ENCODE data around the gene SPIRE2. TPM values are rescaled to one million over a fixed set of nuclear protein-coding genes. Genes with fewer than 3 reads are reported as not detected.
A peak's percentile ranks its signal among the peaks of the same experiment; 100 is the strongest.

The SPIRE2 gene
- total and polyA plus RNA-seq, 2 of the 13 experiments (the other 11 are each of a cell fraction or from before 2014, with no cell fraction given) = 13.3 to 37.5 TPM

DNA sequence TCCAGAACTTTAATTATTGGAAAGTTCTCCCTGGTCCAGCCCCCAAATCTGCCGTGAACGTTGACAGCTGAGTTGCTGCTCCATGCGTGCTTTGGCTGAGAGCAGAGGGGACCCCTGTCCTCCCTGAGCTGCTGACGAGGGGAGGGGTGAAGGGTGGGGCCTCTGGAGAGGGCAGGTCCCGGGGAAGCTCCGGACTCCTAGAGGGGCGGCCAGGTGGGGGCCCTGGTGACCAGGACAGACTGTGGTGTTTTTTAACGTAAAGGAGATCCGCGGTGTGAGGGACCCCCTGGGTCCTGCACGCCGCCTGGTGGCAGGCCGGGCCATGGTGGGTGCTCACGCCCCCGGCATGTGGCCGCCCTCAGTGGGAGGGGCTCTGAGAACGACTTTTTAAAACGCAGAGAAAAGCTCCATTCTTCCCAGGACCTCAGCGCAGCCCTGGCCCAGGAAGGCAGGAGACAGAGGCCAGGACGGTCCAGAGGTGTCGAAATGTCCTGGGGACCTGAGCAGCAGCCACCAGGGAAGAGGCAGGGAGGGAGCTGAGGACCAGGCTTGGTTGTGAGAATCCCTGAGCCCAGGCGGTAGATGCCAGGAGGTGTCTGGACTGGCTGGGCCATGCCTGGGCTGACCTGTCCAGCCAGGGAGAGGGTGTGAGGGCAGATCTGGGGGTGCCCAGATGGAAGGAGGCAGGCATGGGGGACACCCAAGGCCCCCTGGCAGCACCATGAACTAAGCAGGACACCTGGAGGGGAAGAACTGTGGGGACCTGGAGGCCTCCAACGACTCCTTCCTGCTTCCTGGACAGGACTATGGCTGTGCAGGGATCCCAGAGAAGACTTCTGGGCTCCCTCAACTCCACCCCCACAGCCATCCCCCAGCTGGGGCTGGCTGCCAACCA, 90.4 kb downstream of the SPIRE2 start, which contains the start of gene MC1R (continued):
- TF ChIP-seq, protein P1, sequence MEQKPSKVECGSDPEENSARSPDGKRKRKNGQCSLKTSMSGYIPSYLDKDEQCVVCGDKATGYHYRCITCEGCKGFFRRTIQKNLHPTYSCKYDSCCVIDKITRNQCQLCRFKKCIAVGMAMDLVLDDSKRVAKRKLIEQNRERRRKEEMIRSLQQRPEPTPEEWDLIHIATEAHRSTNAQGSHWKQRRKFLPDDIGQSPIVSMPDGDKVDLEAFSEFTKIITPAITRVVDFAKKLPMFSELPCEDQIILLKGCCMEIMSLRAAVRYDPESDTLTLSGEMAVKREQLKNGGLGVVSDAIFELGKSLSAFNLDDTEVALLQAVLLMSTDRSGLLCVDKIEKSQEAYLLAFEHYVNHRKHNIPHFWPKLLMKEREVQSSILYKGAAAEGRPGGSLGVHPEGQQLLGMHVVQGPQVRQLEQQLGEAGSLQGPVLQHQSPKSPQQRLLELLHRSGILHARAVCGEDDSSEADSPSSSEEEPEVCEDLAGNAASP (CRISPR knock-in tag; IDR thresholded peaks at IDR 0.05; ENCODE audit: borderline replicate concordance) = peak; percentile 87; the same call in 1 of the 2 replicates
- TF ChIP-seq TBL1XR1 (IDR thresholded peaks at IDR 0.05; ENCODE audit: borderline replicate concordance, low read length, partially characterized antibody) = peak; percentile 8
- TF ChIP-seq HDAC6 (IDR thresholded peaks at IDR 0.05; ENCODE audit: low read depth, low read length) = no peak
- TF ChIP-seq ZFP41 (CRISPR knock-in tag; IDR thresholded peaks at IDR 0.05; ENCODE audit: borderline replicate concordance) = no peak; the same call in 1 of the 2 replicates
- TF ChIP-seq ZNF121 (CRISPR knock-in tag; IDR thresholded peaks at IDR 0.05) = peak; percentile 16; the same call in 1 of the 2 replicates
- TF ChIP-seq, protein P2, sequence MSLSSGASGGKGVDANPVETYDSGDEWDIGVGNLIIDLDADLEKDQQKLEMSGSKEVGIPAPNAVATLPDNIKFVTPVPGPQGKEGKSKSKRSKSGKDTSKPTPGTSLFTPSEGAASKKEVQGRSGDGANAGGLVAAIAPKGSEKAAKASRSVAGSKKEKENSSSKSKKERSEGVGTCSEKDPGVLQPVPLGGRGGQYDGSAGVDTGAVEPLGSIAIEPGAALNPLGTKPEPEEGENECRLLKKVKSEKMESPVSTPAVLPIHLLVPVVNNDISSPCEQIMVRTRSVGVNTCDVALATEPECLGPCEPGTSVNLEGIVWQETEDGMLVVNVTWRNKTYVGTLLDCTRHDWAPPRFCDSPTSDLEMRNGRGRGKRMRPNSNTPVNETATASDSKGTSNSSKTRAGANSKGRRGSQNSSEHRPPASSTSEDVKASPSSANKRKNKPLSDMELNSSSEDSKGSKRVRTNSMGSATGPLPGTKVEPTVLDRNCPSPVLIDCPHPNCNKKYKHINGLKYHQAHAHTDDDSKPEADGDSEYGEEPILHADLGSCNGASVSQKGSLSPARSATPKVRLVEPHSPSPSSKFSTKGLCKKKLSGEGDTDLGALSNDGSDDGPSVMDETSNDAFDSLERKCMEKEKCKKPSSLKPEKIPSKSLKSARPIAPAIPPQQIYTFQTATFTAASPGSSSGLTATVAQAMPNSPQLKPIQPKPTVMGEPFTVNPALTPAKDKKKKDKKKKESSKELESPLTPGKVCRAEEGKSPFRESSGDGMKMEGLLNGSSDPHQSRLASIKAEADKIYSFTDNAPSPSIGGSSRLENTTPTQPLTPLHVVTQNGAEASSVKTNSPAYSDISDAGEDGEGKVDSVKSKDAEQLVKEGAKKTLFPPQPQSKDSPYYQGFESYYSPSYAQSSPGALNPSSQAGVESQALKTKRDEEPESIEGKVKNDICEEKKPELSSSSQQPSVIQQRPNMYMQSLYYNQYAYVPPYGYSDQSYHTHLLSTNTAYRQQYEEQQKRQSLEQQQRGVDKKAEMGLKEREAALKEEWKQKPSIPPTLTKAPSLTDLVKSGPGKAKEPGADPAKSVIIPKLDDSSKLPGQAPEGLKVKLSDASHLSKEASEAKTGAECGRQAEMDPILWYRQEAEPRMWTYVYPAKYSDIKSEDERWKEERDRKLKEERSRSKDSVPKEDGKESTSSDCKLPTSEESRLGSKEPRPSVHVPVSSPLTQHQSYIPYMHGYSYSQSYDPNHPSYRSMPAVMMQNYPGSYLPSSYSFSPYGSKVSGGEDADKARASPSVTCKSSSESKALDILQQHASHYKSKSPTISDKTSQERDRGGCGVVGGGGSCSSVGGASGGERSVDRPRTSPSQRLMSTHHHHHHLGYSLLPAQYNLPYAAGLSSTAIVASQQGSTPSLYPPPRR (CRISPR knock-in tag; IDR thresholded peaks at IDR 0.05; ENCODE audit: borderline replicate concordance) = 0 out of 2 replicates have a peak, but pooled peaks have one; percentile 50
- TF ChIP-seq SMYD3 (CRISPR knock-in tag; IDR thresholded peaks at IDR 0.05) = no peak
- TF ChIP-seq TEAD3 (CRISPR knock-in tag; optimal IDR thresholded peaks at IDR 0.05; ENCODE audit: borderline replicate concordance) = peak; percentile 61
- TF ChIP-seq, protein P3, sequence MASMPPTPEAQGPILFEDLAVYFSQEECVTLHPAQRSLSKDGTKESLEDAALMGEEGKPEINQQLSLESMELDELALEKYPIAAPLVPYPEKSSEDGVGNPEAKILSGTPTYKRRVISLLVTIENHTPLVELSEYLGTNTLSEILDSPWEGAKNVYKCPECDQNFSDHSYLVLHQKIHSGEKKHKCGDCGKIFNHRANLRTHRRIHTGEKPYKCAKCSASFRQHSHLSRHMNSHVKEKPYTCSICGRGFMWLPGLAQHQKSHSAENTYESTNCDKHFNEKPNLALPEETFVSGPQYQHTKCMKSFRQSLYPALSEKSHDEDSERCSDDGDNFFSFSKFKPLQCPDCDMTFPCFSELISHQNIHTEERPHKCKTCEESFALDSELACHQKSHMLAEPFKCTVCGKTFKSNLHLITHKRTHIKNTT (CRISPR knock-in tag; IDR thresholded peaks at IDR 0.05) = no peak
- TF ChIP-seq PTBP1 (IDR thresholded peaks at IDR 0.05; ENCODE audit: low read depth, low read length, poor library complexity, severe bottlenecking) = no peak
- no peak for TF ChIP-seq ZNF484 (CRISPR knock-in tag; IDR thresholded peaks at IDR 0.05; ENCODE audit: borderline replicate concordance, low read depth)
- TF ChIP-seq, protein P4, sequence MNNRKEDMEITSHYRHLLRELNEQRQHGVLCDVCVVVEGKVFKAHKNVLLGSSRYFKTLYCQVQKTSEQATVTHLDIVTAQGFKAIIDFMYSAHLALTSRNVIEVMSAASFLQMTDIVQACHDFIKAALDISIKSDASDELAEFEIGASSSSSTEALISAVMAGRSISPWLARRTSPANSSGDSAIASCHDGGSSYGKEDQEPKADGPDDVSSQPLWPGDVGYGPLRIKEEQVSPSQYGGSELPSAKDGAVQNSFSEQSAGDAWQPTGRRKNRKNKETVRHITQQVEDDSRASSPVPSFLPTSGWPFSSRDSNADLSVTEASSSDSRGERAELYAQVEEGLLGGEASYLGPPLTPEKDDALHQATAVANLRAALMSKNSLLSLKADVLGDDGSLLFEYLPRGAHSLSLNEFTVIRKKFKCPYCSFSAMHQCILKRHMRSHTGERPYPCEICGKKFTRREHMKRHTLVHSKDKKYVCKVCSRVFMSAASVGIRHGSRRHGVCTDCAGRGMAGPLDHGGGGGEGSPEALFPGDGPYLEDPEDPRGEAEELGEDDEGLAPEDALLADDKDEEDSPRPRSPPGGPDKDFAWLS (CRISPR knock-in tag; IDR thresholded peaks at IDR 0.05; ENCODE audit: borderline replicate concordance) = 0 out of 2 replicates have a peak, but pooled peaks have one; percentile 26
- peak; percentile 66 for TF ChIP-seq RARA (CRISPR knock-in tag; IDR thresholded peaks at IDR 0.05)
- no peak; the same call in 1 of the 2 replicates for TF ChIP-seq ZMAT3 (CRISPR knock-in tag; conservative IDR thresholded peaks at IDR 0.05)
- no peak for TF ChIP-seq ZKSCAN5 (CRISPR knock-in tag; IDR thresholded peaks at IDR 0.05)
- peak; percentile 48; the same call in 1 of the 2 replicates for TF ChIP-seq ZNF768 (CRISPR knock-in tag; IDR thresholded peaks at IDR 0.05)
- TF ChIP-seq, protein P5, sequence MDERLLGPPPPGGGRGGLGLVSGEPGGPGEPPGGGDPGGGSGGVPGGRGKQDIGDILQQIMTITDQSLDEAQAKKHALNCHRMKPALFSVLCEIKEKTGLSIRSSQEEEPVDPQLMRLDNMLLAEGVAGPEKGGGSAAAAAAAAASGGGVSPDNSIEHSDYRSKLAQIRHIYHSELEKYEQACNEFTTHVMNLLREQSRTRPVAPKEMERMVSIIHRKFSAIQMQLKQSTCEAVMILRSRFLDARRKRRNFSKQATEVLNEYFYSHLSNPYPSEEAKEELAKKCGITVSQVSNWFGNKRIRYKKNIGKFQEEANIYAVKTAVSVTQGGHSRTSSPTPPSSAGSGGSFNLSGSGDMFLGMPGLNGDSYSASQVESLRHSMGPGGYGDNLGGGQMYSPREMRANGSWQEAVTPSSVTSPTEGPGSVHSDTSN (CRISPR knock-in tag; IDR thresholded peaks at IDR 0.05) = no peak

All from HepG2 (cell line).